NB4 (cell line): ENCODE measurements around the gene OBSL1.

ENCODE experiments used
- MYC ChIP-seq: IDR thresholded peaks from 2 replicates; pipeline ENCODE4 v1.6.1; 2011; ENCODE audit warnings: low read depth, low read length
- POLR2A ChIP-seq: IDR thresholded peaks from 2 replicates; pipeline ENCODE4 v1.6.1; 2011; ENCODE audit warnings: mild to moderate bottlenecking; ENCODE audit not compliant: insufficient read length; ENCODE audit errors: extremely low read depth
- TF ChIP-seq, protein P1 (sequence below): IDR thresholded peaks from one replicate; pipeline ENCODE4 v1.5.1; 2012; ENCODE audit warnings: low read depth, low read length
- TF ChIP-seq, protein P2 (sequence below): IDR thresholded peaks from 2 replicates; pipeline ENCODE4 v1.6.1; 2011; ENCODE audit warnings: low read depth, low read length

DNA sequence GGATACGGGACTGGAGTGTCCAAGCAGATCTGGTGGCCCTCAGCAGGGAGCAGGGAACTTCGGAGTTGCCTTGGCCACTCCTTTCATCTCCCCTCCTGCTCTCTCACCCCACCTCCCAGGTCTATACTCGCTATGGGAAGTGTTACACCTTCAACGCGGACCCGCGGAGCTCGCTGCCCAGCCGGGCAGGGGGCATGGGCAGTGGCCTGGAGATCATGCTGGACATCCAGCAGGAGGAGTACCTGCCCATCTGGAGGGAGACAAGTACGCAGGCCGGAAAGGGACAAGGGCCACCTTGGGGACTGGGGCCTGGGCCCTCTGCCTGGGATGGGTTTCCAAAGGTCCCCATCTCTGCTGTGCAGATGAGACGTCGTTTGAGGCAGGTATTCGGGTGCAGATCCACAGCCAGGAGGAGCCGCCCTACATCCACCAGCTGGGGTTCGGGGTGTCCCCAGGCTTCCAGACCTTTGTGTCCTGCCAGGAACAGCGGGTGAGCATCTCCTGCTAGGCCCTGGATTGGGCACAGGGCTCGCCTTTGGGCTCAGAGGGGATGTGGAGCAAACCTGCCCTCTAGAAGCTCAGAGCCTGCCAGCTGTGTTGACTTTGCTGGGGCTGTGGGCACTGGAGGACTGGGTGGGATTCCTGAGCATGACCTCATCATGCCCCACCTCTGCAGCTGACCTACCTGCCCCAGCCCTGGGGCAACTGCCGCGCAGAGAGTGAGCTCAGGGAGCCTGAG lies 39.5 kb downstream of the OBSL1 start:
- TF ChIP-seq, protein P1, sequence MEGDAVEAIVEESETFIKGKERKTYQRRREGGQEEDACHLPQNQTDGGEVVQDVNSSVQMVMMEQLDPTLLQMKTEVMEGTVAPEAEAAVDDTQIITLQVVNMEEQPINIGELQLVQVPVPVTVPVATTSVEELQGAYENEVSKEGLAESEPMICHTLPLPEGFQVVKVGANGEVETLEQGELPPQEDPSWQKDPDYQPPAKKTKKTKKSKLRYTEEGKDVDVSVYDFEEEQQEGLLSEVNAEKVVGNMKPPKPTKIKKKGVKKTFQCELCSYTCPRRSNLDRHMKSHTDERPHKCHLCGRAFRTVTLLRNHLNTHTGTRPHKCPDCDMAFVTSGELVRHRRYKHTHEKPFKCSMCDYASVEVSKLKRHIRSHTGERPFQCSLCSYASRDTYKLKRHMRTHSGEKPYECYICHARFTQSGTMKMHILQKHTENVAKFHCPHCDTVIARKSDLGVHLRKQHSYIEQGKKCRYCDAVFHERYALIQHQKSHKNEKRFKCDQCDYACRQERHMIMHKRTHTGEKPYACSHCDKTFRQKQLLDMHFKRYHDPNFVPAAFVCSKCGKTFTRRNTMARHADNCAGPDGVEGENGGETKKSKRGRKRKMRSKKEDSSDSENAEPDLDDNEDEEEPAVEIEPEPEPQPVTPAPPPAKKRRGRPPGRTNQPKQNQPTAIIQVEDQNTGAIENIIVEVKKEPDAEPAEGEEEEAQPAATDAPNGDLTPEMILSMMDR, result no peak
- TF ChIP-seq POLR2A, result no peak
- TF ChIP-seq, protein P2, sequence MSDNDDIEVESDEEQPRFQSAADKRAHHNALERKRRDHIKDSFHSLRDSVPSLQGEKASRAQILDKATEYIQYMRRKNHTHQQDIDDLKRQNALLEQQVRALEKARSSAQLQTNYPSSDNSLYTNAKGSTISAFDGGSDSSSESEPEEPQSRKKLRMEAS, result no peak
- TF ChIP-seq MYC, result no peak
